Medulla oblongata (tissue), 1 donor: ENCODE measurements around the gene SIRPB1.
"Not testable (repeated sequence)": the region's sequence is repeated elsewhere in the genome, so short reads cannot be mapped to it uniquely, and the experiment has no call there.

Experiments used
- DNase-seq: peaks from one replicate; pipeline ENCODE4 v3.0.0-alpha.2; 2015; ENCODE audit errors: extremely low spot score

Gene SIRPB1

DNA sequence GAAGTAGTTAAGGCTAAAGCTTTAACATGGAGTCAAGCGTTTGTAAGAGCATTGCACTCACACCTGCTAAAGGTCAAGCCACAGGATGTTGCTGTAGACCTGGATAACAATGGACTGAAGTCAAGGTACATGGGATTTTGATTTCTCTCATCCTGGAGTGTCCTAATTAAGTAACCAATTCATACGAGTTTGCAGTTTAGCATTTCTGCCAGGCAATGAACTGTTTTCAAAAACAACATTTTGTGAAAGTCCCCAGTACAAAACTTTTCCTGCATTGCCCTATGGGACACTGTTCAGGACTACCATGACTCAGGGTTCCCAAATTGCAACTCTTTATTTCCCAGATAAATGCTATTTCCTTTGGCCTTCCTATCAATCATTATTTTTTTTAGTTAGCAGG is 17.4 kb upstream of the SIRPB1 start:
- DNase-seq = no peak

DNA sequence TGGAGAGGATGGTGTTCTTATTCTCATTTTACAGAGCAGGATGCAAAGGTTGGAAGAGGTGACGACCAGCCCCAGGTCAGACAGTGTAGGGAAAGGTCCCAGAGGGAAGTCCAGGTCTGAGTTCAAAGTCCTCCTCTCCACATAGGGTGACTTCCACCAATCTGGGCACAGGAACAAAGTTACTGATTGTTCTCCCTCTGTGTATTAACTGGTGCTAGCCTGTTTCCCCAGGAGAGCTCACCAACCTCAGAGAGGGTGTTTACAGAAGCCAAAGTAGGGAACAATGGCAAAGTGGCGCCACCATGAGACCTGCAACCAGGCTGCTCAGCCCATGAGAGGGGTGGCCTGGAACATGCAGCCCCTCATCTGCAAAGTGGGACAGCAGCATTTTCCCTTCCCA is 16.8 kb upstream of the SIRPB1 start:
- DNase-seq = no peak

DNA sequence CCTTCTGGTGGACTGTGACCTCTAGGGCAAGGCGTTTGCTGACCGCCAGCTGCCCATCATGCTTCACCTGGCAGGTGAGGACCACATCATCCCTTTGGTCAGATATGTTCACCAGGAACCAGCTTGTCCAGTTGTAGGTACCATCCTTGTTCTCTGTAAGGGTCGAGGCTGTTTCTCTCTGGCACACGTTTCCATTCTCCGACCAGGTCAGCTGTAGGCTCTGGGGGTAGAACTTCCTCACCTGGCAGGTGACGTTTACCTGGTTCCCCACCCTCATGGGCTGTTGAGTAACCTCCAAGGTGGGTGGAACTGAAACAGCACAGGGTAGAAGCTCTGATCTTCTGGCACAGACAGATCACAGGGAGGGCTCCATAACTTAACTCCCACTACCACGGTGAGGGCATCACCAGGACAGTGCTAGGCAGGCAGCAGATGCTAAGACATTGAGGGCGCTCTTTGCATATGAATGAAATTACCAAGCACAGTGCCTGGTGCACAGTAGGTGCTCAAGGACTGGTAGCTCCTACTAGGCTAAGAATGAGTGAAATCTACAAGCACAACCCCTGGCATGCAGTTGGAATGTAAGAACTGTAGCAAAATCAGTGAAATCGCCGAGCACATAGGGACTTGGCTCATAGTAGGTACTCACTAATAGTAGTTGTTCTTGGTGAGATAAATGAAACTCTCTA is 15.6 kb upstream of the SIRPB1 start:
- DNase-seq = no peak

DNA sequence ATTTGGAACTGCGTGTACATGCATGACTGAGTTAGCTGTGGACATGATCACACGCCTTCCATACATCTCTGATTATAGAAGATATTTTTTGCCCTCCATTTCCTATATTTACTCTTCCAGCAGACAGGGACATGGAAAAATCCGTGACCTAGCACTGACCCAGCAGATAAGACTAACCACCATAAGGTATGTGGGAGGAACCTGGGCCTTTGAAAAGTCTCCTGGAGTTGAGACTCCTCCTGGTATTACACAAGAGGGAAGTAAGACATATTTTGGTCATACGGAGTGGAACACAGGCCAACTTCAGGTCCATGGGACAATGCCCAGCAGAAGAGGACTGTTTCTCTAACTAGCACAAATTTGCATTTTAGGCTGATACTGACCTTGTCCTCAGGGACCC is 13.7 kb upstream of the SIRPB1 start:
- DNase-seq = no peak

DNA sequence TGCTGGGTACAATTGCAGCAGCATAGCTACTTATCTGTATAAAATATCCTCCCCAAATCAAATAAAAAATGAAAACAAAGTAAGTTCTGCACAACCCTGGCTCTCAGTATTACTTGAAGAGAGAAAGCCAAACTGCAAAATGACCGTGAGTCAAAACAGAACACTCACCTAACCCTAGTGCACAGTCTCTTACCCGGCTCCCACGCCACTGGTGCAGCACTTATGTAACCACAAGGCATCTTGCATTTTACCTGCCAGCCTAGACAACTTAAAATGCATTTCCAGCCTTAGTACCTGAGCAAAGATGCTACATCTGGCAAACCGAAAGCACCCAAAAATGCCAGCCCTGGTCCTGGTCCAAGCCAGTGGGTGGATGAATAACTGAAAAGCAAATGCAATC is 12.4 kb upstream of the SIRPB1 start:
- no peak for DNase-seq

DNA sequence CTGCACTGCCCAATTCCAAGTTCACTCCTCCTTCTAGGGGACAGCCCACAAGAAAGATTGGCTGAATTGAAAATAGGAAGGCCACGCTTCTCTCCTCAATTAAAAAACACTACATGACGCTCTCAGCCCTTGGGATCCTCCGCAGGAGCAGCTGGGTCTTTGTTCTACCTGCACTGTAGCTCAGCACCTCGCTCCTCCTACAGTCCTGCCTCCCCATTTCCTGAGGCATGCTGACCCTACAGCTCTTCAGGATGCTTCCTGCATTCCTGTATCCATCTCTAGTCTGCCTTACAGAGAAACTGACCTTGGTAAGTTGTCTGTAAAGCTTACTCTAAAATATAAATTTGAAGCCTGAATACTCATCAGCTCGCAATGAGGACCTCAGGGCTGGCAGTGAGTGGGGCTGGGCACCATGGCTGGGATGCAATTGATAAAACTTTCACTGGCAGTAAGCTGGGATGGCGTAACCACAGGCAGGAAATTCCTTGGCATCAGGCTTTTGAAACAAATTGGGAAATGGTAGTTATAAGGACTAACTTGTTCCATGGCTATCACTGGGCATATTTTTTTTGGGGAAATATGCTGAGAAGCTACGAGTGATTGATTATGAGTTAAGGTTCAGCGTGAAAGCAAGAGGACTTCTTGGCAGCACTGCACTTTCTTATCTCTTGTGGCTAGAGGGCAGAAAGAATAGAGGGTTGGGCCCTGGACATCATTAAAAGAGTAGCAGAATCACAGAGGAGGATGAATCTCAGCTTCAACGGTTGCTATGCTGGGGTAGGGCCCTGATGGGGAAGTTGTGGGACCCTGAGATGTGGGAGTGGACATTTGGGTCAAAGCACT is 11.7 kb upstream of the SIRPB1 start:
- no peak for DNase-seq

DNA sequence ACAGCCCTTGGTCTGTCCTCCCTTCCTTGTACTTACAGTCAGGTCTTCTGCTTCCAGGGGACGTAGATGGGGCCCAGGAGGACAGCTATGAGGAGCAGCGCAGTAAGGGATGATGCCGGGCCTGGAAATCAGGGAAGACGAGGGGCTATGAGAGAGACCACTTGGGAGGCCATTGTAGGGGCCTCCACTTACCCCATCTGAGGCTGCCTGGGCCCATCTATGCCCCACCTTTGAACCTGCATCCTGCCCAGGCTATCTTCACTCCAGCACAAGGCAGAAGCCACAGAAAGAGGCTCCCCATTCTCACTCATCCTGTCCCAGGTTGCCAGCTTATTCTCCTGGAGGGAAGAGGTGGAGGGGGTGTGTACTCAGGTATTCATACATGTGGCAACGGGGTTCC is 10.4 kb upstream of the SIRPB1 start:
- DNase-seq = no peak

DNA sequence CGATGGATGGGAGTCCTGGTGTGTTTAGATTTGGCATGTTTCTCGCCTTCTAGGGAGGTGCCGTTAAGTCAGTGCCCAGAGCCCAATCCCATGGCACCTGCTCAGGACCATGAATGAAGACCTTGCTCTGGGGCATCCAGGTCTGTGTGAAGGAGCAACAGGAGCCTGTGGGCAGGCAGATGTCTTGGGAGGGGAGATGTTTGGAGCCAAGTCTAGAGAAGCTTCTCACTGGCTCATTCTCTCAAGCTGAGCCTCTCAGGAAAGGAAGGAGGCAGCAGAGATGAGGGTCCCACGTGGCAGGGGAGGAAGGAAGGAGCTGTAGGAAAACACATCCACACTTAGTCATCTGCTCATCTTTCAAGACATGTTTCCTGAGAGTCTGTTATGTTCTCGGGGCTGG is 9.5 kb upstream of the SIRPB1 start:
- DNase-seq = no peak

DNA sequence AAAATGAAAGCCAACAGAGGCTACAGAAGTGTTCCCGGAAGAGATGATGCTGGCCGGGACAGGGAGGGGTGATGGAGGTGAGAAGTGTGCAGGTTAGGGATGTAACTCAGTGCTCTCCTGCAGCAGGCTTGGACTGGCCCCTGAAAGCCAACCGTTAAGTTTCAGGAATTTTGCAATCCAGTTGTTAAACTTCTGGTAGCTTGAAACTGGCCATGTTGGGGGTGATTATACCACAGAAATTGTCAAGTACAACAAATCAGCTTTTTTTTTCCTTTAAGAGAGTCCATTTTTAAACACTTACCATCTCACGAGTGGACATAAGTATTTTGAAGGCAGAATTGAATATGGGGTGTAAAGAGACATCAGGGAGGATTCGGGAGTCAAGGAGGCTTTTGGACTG is 8.8 kb upstream of the SIRPB1 start:
- DNase-seq = no peak

DNA sequence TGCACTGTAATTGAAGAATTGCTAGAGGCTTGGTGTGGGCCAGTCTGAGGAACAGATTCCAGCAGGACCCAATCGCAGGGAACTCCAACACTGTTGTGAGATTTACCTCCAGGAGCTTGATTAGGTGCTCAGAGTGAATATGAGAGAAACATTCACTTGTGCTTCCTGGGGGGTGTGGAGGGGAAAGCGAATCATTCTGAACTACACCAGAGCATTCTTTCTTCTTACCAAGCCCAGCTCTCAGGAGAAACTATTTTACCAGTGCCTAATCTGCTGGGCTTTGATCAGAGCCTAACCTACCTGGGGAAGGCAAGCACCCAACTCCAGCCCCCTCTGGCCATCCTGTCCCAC is 7.4 kb upstream of the SIRPB1 start:
- peak; percentile 1 for DNase-seq

DNA sequence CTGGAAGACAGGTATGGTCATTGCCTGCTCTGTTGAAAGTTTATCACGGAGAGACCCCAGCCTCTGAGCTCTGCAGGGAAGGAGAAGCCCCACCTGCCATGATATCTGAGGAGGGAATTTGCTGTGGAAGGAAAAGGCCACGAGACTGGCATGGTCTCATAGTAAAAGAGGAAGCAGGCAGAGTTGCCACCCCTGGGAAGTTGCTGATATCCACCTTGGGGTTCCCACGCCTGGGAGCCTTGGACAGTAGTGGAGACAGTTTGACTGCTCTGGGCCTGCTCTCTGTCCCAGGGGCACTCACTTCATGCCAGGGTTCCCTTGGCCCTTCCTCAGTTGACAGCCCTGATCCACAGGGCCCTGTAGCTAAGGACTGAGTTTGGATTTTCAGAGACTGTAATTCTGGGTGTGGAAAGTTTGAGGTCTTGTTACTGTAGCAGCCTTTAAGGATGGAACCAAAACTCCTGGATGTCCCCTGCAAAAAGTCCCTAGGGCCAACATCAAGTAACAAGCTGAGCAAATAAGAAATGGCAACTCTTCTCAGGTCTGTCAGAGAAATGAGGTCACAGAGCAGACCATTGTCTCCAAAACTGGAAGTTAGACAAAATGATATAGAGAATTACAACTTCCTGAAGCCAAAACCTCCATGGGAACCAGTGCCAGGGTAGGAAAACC is 6.9 kb upstream of the SIRPB1 start:
- peak; percentile 1 for DNase-seq

DNA sequence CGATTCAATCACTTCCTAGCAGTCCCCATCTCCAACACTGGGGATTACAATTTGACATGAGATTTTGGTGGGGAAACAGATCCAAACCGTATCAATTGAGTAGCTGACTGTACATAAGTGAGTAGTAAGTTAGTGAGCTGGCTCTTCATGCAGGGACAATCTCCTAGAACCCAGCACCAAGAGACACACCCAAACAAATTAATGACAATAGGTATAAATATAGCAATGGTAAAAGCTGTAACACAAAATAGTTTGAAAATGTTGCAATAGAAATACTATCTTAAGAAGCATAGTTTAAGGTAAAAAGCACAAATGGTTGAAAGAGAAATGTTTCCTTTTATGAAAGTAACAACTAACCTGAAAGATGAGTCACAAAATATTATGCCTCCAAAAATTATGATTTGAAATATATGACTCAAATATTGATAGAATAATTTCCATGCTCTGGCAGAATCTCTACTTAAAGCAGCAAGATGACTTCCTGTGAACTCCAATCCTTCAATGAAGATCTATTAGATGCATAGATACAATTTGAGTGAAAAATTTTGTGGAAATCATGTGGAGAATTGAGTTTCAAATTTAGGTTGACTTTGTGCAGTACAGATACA is 5.4 kb upstream of the SIRPB1 start:
- DNase-seq = peak; percentile 1

DNA sequence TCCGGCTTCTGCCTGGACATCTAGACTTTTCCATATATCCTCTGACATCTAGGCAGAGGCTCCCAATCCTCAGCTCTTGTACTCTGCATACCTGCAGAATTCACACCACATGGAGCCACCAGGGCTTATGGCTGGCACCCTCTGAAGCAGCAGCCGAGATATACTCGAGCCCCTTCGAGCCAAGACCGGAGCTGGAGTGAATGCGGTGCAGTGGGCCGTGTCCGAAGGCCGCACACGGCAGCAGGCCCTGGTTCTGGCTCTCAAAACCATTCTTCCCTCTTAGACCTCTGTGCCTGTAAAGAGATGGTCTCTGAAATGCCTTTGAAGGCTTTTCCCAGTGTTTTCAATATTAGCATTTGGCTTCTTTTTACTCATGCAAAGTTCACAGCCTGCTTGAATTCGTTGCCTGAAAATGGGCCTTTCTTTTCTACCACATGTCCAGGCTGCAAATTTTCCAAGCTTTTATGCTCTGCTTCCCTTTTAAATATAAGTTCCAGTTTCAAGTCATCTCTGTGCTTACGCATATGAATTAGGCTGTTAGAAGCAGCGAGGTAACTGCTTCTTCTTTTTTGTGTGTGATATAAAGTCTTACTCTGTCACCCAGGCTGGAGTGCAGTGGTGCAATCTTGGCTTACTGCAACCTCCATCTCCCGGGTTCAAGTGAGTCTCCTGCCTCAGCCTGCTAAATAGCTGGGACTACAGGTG is 3.8 kb upstream of the SIRPB1 start:
- DNase-seq = peak; percentile 5

DNA sequence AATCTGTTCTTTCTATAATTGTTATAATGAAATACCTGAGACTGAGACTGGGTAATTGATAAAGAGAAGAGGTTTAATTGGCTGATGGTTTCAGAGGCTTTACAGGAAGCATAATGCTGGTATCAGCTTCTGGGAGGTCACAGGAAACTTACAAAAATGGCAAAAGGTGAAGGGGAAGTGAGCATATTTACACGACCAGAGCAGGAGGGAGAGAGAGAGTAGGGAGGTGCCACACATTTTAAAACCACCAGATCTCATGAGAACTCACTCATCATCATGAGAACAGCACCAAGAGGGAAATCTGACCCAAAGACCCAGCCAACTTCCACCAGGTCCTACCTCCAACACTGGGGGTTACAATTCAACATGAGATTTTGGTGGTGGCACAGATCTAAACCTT is 2.6 kb upstream of the SIRPB1 start:
- DNase-seq = peak; percentile 1

DNA sequence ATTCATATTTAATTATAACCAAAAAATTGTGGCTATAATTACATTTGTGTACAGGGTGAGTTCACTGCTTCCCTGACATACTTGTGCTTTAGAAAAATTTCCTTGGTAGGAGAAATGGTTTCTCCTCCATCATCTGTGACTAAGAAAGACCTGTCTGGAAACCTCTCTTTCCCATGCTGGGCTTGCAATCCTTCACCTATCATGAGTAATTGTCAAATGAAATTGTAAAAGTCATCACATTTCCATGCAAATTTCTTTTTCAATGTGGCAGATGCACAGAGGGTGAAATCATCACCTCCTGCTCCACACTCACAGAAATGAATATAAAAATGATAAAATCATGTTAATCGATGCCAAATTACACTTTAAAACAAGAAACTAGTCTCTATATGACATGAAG is 1.5 kb upstream of the SIRPB1 start:
- peak; percentile 0 for DNase-seq

DNA sequence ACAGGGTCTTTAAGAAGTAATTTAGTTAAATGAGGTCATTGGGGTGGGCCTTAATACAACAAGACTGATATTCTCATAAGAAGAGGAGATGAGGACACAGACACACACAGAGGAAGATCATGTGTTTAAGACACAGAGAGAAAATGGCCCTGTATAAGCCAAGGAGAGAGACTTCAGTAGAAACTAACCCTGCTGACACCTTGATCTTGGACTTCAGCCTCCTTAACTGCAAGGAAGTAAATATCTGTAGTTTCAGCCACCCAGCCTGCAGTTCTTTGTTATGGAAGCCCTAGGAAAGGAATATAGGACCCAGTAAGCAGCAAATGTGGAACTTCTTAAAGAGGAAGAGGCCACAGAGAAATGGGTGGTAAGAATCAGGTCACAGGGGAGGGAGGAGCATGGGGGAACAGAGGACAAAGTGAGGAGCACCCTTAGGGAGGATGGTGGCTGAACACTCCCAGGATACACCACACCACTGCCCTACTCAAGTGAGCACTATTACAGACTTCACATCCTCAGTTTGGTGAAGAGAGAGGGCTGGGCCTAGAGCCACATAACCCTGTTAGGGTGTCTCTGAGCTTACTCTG is 762 bp downstream of the SIRPB1 start:
- peak; percentile 2 for DNase-seq

DNA sequence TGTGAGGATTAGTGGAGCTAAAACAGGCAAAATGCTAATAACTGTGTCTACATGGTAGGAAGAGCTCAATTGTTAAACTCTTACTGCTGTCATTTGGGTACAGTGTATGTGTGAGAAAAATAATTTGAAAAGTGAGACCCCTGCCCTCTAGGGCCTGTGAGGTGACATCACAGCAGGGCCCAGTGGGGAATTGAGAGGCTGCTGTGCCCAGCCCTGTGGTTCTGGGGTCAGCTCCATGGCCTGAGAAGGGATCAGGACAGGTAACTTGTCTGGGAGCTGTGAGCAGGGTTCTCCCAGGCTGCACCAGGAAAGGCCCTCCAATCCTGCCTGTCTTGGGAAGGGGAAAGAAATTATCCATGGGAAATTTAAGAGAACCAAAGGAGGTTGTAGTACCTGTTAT is 1.3 kb downstream of the SIRPB1 start:
- DNase-seq = no peak

DNA sequence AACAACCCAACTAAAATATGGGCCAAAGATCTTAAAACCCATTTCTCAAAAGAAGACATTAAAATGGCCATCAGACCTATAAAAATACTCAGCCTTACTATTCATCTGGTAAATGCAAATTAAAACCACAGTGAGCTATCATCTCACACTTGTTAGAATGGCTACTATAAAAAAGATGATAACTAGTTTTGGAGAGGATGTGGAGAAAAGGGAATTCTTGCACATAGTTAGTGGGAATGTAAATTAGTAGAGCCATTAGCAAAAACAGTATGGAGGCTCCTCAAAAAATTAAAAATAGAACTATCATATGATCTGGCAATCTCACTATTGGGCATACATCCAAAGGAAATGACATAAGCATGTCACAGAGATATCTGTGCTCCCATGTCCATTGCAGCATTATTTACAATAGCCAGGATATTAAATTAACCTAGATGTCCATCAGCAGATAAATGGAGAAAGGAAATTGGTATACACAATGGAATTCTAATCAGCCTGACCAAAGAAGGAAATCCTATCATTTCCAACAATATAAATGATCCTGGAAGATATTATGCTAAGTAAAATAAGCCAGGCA is 2.9 kb downstream of the SIRPB1 start:
- DNase-seq = peak; percentile 0

DNA sequence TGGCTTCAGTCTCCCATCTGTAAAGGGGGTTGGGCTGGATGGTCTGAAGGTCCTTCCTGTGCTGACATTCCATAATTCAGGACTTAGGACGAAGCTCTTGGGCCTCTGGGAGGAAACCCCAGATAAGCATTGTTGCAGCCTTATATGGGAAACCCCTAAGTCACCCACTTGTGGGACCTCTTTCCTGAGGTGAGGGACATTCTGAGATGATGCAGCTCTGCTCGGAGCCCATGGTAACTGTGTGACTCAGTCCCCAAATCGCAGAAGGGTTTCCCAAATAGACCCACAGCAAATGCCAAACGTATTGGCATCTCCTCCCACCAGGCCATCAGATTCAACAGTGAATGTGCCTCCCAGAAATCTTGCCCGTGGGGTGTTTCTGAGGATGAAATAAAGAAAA is 9.4 kb downstream of the SIRPB1 start:
- not testable (repeated sequence) for DNase-seq

DNA sequence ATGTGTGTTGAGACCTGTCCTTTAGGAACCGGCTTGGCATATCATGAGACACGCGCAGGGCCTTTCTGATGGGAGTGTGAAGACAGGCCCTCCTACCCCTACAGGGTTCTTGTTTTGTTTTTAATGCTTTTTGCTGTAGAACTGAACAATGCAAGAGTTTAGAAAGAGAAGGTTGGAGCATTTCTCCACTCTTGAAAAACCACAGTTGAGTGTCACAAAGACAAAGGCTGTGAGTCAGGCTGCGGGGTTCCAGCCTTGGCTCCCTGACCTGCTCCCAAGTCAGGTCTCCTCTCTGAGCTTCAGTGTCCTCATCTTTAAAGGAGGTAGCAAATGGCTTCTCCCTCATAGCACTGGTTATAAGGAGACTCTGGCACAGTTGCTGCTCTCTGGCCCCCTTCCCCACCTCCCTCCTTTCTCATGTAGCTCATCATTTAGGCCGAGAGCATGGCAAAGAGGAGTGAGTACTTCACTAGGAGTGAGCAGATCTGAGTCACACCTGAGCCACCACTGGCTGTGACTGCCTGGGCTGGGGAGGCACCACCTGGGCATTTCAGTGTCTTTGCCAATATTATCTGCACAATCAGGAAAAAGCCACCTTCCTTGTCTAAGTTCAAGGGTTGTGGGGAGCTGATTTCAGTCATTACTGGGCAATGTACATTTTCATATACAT is 11.0 kb downstream of the SIRPB1 start:
- DNase-seq = not testable (repeated sequence)

DNA sequence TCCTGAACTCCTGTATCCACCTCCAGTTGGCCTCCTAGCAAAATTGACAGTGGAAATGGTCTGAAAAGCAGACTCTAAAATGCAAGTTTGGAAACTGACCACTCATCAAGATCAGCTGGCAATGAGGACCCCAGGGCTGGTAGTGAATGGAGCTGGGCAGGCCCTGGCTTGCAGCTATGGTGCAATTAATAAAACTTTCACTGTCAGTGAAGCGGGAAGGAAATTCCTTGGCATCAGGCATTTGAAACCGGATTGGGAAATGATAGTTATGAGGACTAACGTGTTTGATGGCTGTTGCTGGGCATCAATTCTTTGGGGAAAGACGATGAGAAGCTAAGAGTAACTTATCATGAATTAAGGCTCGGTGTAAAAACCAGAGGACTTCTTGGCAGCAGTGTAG is 19.1 kb downstream of the SIRPB1 start:
- no peak for DNase-seq
